ENCODE measurements around the gene JMJD8. TPM values are rescaled to one million over a fixed set of nuclear protein-coding genes. Genes with fewer than 3 reads are reported as not detected.

JMJD8 gene
- total RNA-seq, 4 donors from 2014 or later, result 22.8 to 81.8 (median 41.0) TPM

DNA sequence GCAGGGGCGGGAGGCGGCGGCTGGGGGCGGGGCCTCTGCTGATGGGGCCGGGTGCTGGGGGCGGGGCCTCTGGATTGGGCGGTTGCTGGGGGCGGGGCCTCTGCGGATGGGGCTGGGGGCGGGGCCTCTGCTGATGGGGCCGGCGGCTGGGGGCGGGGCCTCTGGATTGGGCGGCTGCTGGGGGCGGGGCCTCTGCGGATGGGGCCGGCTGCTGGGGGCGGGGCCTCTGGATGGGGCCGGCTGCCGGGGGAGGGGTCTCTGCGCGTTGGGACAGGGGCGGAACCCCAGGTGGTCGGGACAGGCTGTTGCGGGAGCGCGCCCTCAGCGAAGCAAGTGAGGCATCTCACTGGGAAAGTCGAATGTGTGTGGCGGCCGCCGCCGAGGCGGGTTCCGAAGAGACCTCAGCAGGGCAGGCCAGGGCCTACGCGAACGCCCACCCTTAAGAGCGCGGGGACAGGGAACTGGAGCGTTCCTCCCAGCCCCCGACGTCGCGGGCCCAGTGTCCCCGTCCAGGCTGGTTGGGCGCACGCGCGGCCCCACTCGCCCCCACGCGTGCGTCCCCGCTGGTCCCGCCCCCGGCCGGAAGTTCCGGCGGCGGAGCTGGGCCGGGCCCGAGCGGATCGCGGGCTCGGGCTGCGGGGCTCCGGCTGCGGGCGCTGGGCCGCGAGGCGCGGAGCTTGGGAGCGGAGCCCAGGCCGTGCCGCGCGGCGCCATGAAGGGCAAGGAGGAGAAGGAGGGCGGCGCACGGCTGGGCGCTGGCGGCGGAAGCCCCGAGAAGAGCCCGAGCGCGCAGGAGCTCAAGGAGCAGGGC is 4.1 kb downstream of the JMJD8 start, which contains the start of gene STUB1:
STUB1 (plus strand) TSS at position 597 of the 811 bp plus-strand sequence; CDS start at position 713, 116 bp downstream.
- ATAC-seq, result peak; percentile 67 to 74
- H3K36me3 ChIP-seq, result peaks cover 0 to 21% of the 10 kb centered on the region in 2 donors
- peak; percentile 80 to 84 for DNase-seq
- no peaks in the 10 kb centered on the region for H3K9me3 ChIP-seq
- intact Hi-C loops (cut with DNase I; ENCODE audit: low total_unique reads) (loop anchor here (10.0 kb wide), 1 partner anchor 625 kb away; the partner anchor contains the start of gene UBE2I), in situ Hi-C loops (cut with MboI; ENCODE audit: low sequenced_read_pairs in 4 of 4) (no loop called here)
- TF ChIP-seq, protein P1, sequence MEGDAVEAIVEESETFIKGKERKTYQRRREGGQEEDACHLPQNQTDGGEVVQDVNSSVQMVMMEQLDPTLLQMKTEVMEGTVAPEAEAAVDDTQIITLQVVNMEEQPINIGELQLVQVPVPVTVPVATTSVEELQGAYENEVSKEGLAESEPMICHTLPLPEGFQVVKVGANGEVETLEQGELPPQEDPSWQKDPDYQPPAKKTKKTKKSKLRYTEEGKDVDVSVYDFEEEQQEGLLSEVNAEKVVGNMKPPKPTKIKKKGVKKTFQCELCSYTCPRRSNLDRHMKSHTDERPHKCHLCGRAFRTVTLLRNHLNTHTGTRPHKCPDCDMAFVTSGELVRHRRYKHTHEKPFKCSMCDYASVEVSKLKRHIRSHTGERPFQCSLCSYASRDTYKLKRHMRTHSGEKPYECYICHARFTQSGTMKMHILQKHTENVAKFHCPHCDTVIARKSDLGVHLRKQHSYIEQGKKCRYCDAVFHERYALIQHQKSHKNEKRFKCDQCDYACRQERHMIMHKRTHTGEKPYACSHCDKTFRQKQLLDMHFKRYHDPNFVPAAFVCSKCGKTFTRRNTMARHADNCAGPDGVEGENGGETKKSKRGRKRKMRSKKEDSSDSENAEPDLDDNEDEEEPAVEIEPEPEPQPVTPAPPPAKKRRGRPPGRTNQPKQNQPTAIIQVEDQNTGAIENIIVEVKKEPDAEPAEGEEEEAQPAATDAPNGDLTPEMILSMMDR (IDR thresholded peaks at IDR 0.05 in 4 of 5, conservative IDR thresholded peaks at IDR 0.05 in 1 of 5), result peak in 1 of 5 experiments; percentile 17
- peak; percentile 87 to 91 for TF ChIP-seq POLR2A (IDR thresholded peaks at IDR 0.05)
- H3K4me1 ChIP-seq, result peaks cover 26 to 47% of the 10 kb centered on the region in 2 donors
- H3K27me3 ChIP-seq, result no peaks in the 10 kb centered on the region
- H3K4me3 ChIP-seq, result peak within 1 kb of the TSS; percentile 65 to 88 (median 79)
- H3K27ac ChIP-seq, result peak within 1 kb of the TSS; percentile 89 to 100 (median 98)

- peak overlapping the region; percentile 89 to 100 (median 98) for H3K27ac ChIP-seq
- peaks cover 24 to 40% of the 10 kb centered on the region in 2 donors for H3K4me1 ChIP-seq
- H3K9me3 ChIP-seq, result no peaks in the 10 kb centered on the region
- TF ChIP-seq, protein P1 (IDR thresholded peaks at IDR 0.05 in 4 of 5, conservative IDR thresholded peaks at IDR 0.05 in 1 of 5), result no peak
- TF ChIP-seq POLR2A (IDR thresholded peaks at IDR 0.05), result no peak
- ATAC-seq, result peak; percentile 14 to 21
- in situ Hi-C loops (cut with MboI; ENCODE audit: low sequenced_read_pairs in 4 of 4), result no loop called here
- H3K4me3 ChIP-seq, result peak overlapping the region; percentile 51 to 82 (median 70)
- no peaks in the 10 kb centered on the region for H3K27me3 ChIP-seq
- intact Hi-C loops (cut with DNase I; ENCODE audit: low total_unique reads), result no loop called here
- peaks cover 0 to 21% of the 10 kb centered on the region in 2 donors for H3K36me3 ChIP-seq
- peak; percentile 34 to 66 for DNase-seq
Observed at GRCh38 chr16:678858-679813, 5.0 kb downstream of the JMJD8 start.

DNA sequence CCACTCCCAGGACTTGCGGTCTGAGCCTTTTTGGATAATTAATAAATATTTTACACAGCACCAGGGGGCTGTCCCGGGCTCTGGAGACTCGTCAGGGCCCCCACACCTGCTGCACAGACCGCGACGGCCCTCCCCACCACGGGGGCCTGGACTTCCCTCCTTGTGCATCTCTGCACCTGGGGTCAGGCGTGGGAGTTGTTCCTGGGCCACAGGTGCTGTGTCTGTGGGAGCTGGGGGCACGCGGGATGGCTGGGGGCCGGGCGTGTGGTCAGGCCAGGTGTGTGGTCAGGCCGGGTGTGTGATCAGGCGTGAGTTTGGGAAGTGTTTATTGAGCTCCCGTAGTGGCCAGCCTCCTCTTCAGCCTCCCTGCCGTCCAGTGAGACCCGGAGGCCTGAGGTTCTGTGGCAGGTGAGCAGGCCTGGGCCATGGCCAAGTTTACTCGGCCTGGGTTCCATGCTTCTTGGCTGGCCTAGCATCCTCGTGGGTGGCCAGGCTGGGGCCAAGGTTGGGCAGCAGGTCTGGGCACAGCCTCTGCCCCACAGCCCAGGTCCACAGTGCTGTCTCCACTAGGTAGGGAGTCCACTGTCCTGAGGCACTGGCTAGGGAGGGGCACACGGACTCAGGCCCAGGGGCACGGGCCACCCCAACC is 5.8 kb downstream of the JMJD8 start:
- ATAC-seq (no peak), DNase-seq (peak in 1 of 2 donors; percentile 27)
- intact Hi-C loops (cut with DNase I; ENCODE audit: low total_unique reads) (no loop called here), in situ Hi-C loops (cut with MboI; ENCODE audit: low sequenced_read_pairs in 4 of 4) (no loop called here)
- Histone ChIP-seq H3K4me3 (no peak overlapping the region), H3K27me3 (no peaks in the 10 kb centered on the region), H3K27ac (no peak overlapping the region), H3K36me3 (peaks cover 0 to 26% of the 10 kb centered on the region in 2 donors), H3K9me3 (no peaks in the 10 kb centered on the region), H3K4me1 (peaks cover 19 to 34% of the 10 kb centered on the region in 2 donors)
- TF ChIP-seq POLR2A (IDR thresholded peaks at IDR 0.05), result no peak

DNA sequence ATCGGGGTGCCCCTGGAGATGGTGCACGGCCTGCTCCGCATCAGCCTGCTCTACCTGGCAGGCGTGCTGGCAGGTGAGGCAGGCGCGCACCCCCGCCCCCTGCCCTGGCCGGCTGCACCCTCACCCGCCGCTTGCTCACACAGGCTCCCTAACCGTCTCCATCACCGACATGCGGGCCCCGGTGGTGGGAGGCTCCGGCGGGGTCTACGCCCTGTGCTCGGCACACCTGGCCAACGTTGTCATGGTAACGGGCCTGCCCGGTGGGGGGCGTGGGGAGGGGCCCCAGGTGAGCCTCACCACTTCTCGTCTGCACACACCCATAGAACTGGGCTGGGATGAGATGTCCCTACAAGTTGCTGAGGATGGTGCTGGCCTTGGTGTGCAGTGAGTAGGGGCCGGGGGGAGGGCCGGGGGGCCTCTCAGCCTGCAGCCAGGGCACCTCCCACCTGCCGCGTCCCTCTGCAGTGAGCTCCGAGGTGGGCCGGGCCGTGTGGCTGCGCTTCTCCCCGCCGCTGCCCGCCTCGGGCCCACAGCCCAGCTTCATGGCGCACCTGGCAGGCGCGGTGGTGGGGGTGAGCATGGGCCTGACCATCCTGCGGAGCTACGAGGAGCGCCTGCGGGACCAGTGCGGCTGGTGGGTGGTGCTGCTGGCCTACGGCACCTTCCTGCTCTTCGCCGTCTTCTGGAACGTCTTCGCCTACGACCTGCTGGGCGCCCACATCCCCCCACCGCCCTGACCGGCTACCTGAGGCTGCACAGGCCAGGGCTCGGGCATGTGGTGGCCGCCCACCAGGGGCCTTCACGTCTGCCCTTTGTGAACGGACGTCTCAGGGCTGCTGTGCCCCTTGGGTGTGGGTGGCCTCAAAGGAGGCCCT is 6.6 kb downstream of the JMJD8 start:
- TF ChIP-seq POLR2A (IDR thresholded peaks at IDR 0.05), result no peak
- TF ChIP-seq, protein P1 (IDR thresholded peaks at IDR 0.05 in 4 of 5, conservative IDR thresholded peaks at IDR 0.05 in 1 of 5), result no peak
- Histone ChIP-seq H3K9me3 (no peaks in the 10 kb centered on the region), H3K27me3 (no peaks in the 10 kb centered on the region), H3K4me3 (no peak overlapping the region), H3K27ac (no peak overlapping the region), H3K36me3 (peaks cover 0 to 26% of the 10 kb centered on the region in 2 donors), H3K4me1 (peaks cover 15 to 27% of the 10 kb centered on the region in 2 donors)
- intact Hi-C loops (cut with DNase I; ENCODE audit: low total_unique reads) (no loop called here), in situ Hi-C loops (cut with MboI; ENCODE audit: low sequenced_read_pairs in 4 of 4) (no loop called here)
- DNase-seq (peak in 1 of 2 donors; percentile 16), ATAC-seq (no peak)
